GM12878 (cell line): Measurements from ENCODE around the gene OMG. TPM values are rescaled to one million over a fixed set of nuclear protein-coding genes. Genes with fewer than 3 reads are reported as not detected.
"Not testable (repeated sequence)": the region's sequence is repeated elsewhere in the genome, so short reads cannot be mapped to it uniquely, and the experiment has no call there.

Source experiments
- ATAC-seq: fragments of 200-7000 bp; cut with Tn5 transposase; 3 replicates; pipeline ENCODE4 v1.9.1; 2020; ENCODE audit warnings: mild to moderate bottlenecking, moderate library complexity
- BruUV-seq: library from RNA; stranded (reverse); fragments of 400-500 nt; replicated peaks from 2 replicates; lab custom pipeline; 2021; lab: Mats Ljungman, UMichigan
- CTCF ChIA-PET: fragments of 300-600 bp; sonication (Branson Sonifier 250); formaldehyde crosslinking; extraction: SDS; loops from one replicate; lab custom pipeline; 2021; ENCODE audit warnings: inconsistent platforms; lab: Yijun Ruan, JAX
- POLR2A ChIA-PET: fragments of 350-600 bp; formaldehyde crosslinking; extraction: SDS; loops from one replicate; lab custom pipeline; 2021; ENCODE audit warnings: inconsistent platforms; lab: Charles Lee
- RAD21 ChIA-PET: fragments of 300-600 bp; sonication (Branson Sonifier 250); formaldehyde crosslinking; loops from one replicate; lab custom pipeline; 2023; ENCODE audit warnings: antibody characterized with exemption; ENCODE audit not compliant: unreplicated experiment; lab: Charles Lee
- SMC1A ChIA-PET: fragments of 300-600 bp; sonication (Branson Sonifier 250); formaldehyde crosslinking; loops from one replicate; lab custom pipeline; 2023; ENCODE audit not compliant: unreplicated experiment, uncharacterized antibody; lab: Charles Lee
- DNase-seq: peaks from one replicate; pipeline ENCODE4 v3.0.0-alpha.2; 2011; ENCODE audit warnings: low read depth, low spot score
- FAIRE-seq: peaks from 3 replicates; lab custom pipeline; 2011; peaks lifted over from hg19 to GRCh38; lab: Jason Lieb, UNC
- H2AFZ ChIP-seq: 2 replicates; pipeline ENCODE4 v1.6.0; 2011; ENCODE audit warnings: low read depth, low read length, control low read depth; ENCODE audit not compliant: control insufficient read depth
- H3K27ac ChIP-seq: 2 replicates; pipeline ENCODE4 v1.5.1; 2011; ENCODE audit warnings: control low read depth; ENCODE audit not compliant: control insufficient read depth, insufficient read depth
- H3K27me3 ChIP-seq, 2 experiments: replicated peaks in 1 of 2; 2 replicates each; pipeline versions ENCODE4 v1.6.0 to v1.6.1; 2011; ENCODE audit warnings: low read length in 1 of 2; ENCODE audit not compliant: control insufficient read depth in 2 of 2, insufficient read depth in 2 of 2
- H3K36me3 ChIP-seq, 2 experiments: 2 replicates each; pipeline ENCODE4 v1.5.1; 2011; ENCODE audit warnings: low read length in 1 of 2; ENCODE audit not compliant: control insufficient read depth in 2 of 2, insufficient read depth in 2 of 2
- H3K4me1 ChIP-seq: 2 replicates; pipeline ENCODE4 v1.6.1; 2011; ENCODE audit warnings: mild to moderate bottlenecking, low read length, moderate library complexity, mixed read lengths; ENCODE audit not compliant: control insufficient read depth, insufficient read depth
- H3K4me2 ChIP-seq: 2 replicates; pipeline ENCODE4 v1.6.0; 2011; ENCODE audit warnings: control low read depth; ENCODE audit not compliant: control insufficient read depth, insufficient read depth
- H3K4me3 ChIP-seq: fragments of 200-600 bp; sonication (generic); 2 replicates; pipeline ENCODE4 v1.5.1; 2016
- H3K79me2 ChIP-seq: 2 replicates; pipeline ENCODE4 v1.6.0; 2011; ENCODE audit warnings: low read length; ENCODE audit not compliant: control insufficient read depth, insufficient read depth
- H3K9ac ChIP-seq: 2 replicates; pipeline ENCODE4 v1.8.0; 2011; ENCODE audit warnings: low read length, control low read depth, mixed read lengths; ENCODE audit not compliant: control insufficient read depth, insufficient read depth
- H3K9me3 ChIP-seq: replicated peaks from 3 replicates; pipeline ENCODE4 v1.5.1; 2011; ENCODE audit warnings: mild to moderate bottlenecking, low read length; ENCODE audit not compliant: control insufficient read depth, insufficient read depth
- H4K20me1 ChIP-seq: 2 replicates; pipeline ENCODE4 v1.6.0; 2011; ENCODE audit not compliant: control insufficient read depth, insufficient read depth
- ATF7 ChIP-seq: fragments of 450-650 bp; IDR thresholded peaks from 2 replicates; pipeline ENCODE4 v1.6.1; 2016; ENCODE audit warnings: low read depth, mild to moderate bottlenecking
- CHD4 ChIP-seq: fragments of 200-600 bp; sonication (generic); IDR thresholded peaks from 2 replicates; pipeline ENCODE4 v1.6.1; 2016; ENCODE audit warnings: mild to moderate bottlenecking
- MTA3 ChIP-seq: IDR thresholded peaks from 2 replicates; pipeline ENCODE4 v1.6.1; 2012; ENCODE audit warnings: low read length, inconsistent platforms, borderline replicate concordance
- MYC ChIP-seq: IDR thresholded peaks from 2 replicates; pipeline ENCODE4 v1.6.1; 2011; ENCODE audit warnings: mild to moderate bottlenecking, low read length, moderate library complexity, inconsistent platforms; ENCODE audit not compliant: insufficient read depth, insufficient replicate concordance, insufficient read length, severe bottlenecking
- NBN ChIP-seq: fragments of 450-650 bp; IDR thresholded peaks from 2 replicates; pipeline ENCODE4 v1.6.1; 2016
- STAT1 ChIP-seq: fragments of 450-650 bp; conservative IDR thresholded peaks from 2 replicates; pipeline ENCODE4 v1.6.1; 2014; ENCODE audit warnings: antibody characterized with exemption, mild to moderate bottlenecking
- TCF3 ChIP-seq: IDR thresholded peaks from 2 replicates; pipeline ENCODE4 v1.6.1; 2012; ENCODE audit warnings: low read depth, mild to moderate bottlenecking, low read length, borderline replicate concordance; ENCODE audit not compliant: insufficient read depth
- YY1 ChIP-seq: IDR thresholded peaks from 2 replicates; pipeline ENCODE4 v1.6.1; 2011; ENCODE audit warnings: low read depth, mild to moderate bottlenecking, low read length
- WGBS: methylation state at CpG from one replicate; pipeline ENCODE4 v1.1.6; 2016; ENCODE audit warnings: low lambda C conversion rate; ENCODE audit not compliant: insufficient replicate concordance, insufficient coverage; ENCODE audit errors: missing lambda C conversion rate; 5-methylcytosine and 5-hydroxymethylcytosine counted together
- in situ Hi-C: fragments of 300-500 bp; cut with MboI; formaldehyde crosslinking; loops from 9 replicates; pipeline ENCODE4 v1.14.3; 2018; ENCODE audit warnings: mixed read lengths
- intact Hi-C: fragments of 100-400 bp; cut with micrococcal nuclease; formaldehyde crosslinking; loops from one replicate; pipeline ENCODE4 v1.14.2; 2022; ENCODE audit not compliant: unreplicated experiment
- polyA plus RNA-seq, 11 experiments: library from polyadenylated mRNA; depleted of rRNA in 4 of 11; unstranded in 6 of 11; stranded (reverse) in 5 of 11; fragments of >200 nt; fragmentation: Nextera tagmentation in 4 of 11; fragmentation: Illumina TruSeq in 1 of 11; extraction: Ambion mirVana in 4 of 11; extraction: Trizol in 1 of 11; gene quantifications; 1 replicate in 1 of 11; 2 replicates in 10 of 11; pipeline versions ENCODE4 v1.2.1 to v1.2.3, GENCODE V29; 2011 to 2016; ENCODE audit warnings: inconsistent platforms in 2 of 11, missing spikeins in 2 of 11, low read depth in 1 of 11
- total RNA-seq, 4 experiments: library from RNA; depleted of rRNA in 3 of 4; stranded (reverse); fragments of >200 nt in 3 of 4; fragmentation: Illumina TruSeq in 1 of 4; extraction: Trizol in 1 of 4; gene quantifications; 2 replicates each; pipeline versions ENCODE4 v1.2.1 to v1.2.3, GENCODE V29; 2013 to 2021

The OMG gene
- total and polyA plus RNA-seq, 10 of the 15 experiments (the other 5 are each of a cell fraction or from before 2014, with no cell fraction given): 0.09 to 0.96 (median 0.26) TPM

DNA sequence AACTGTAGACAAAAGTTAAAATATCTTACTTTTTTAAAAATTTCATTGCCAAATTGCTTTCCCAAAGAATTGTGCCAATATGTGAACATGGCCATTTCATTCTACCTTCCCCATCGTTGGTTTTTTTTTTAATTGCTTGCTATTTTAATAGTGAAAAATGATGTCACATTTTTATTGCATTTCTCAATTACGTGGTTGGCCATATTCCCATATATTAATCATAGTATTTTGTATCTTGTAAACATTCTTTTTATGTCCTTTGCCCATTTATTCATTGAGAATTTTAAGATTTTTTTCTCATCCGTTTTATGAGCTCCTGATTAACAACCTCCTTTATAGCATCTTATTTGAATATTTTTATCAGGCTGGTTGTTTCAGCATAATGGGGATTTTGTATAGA is 7.2 kb downstream of the OMG start:
- Histone ChIP-seq H4K20me1 (no peaks in the 10 kb centered on the region), H3K4me1 (no peaks in the 10 kb centered on the region), H3K36me3 (peaks cover 0 to 3% of the 10 kb centered on the region in 2 experiments; a peak in 1 of 4 replicates), H3K9ac (no peak overlapping the region), H3K79me2 (no peaks in the 10 kb centered on the region), H3K27ac (no peak overlapping the region), H3K27me3 (no peaks in the 10 kb centered on the region), H3K4me2 (no peak overlapping the region), H2AFZ (no peak overlapping the region), H3K4me3 (no peak overlapping the region), H3K9me3 (no peaks in the 10 kb centered on the region)
- 67% methylated on average over 3 of the region's 3 CpGs for WGBS
- ChIA-PET RAD21 (no interaction called here), CTCF (interaction anchor here (1.5 kb wide), 1 partner anchor 83 kb away, joined by 3 read pairs; no protein-coding TSS in a partner anchor), POLR2A (no interaction called here), SMC1A (interaction anchor here (1.6 kb wide), 1 partner anchor 81 kb away, joined by 3 read pairs; no protein-coding TSS in a partner anchor)
- in situ Hi-C loops (no loop called here), intact Hi-C loops (no loop called here)
- BruUV-seq: no TSS peak
- TF ChIP-seq TCF3: no peak
- no peak for TF ChIP-seq ATF7
- no peak for TF ChIP-seq MYC
- TF ChIP-seq STAT1: no peak
- no peak for TF ChIP-seq NBN
- TF ChIP-seq MTA3: no peak
- TF ChIP-seq YY1: no peak
- TF ChIP-seq CHD4: no peak
- no peak for FAIRE-seq
- DNase-seq: no peak
- ATAC-seq: no peak

DNA sequence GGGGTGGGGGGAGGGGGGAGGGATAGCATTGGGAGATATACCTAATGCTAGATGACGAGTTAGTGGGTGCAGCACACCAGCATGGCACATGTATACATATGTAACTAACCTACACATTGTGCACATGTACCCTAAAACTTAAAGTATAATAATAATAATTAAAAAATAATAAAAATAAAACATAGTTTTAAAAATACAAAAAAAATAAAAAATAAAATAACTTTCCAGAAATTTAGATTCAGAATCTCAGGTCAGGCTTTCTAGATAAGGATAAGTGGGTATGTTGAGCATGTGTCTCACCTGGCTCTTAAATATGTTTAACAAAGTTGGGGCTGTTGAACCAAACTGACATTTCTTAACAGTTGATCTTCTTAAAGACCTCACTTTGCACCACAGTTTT is 9.1 kb downstream of the OMG start:
- H3K9me3 ChIP-seq, SMC1A ChIA-PET, DNase-seq, H3K9ac ChIP-seq, H3K4me2 ChIP-seq, H3K27ac ChIP-seq, H4K20me1 ChIP-seq, ATAC-seq, RAD21 ChIA-PET, H3K36me3 ChIP-seq, intact Hi-C loops, H3K4me3 ChIP-seq, H2AFZ ChIP-seq, H3K79me2 ChIP-seq, H3K27me3 ChIP-seq, H3K4me1 ChIP-seq, in situ Hi-C loops, CTCF ChIA-PET, FAIRE-seq, BruUV-seq: not testable (repeated sequence)
- POLR2A ChIA-PET: interaction anchor here (1.6 kb wide), 1 partner anchor 9 kb away, joined by 6 read pairs; no protein-coding TSS in a partner anchor
- WGBS: 100% methylated on average over 1 of the region's 1 CpG
